ENCODE data around the gene HEY2. TPM values are rescaled to one million over a fixed set of nuclear protein-coding genes. Genes with fewer than 3 reads are reported as not detected.

Gene HEY2
- total RNA-seq, 1 donor from 2014 or later, result 82.7 TPM

- no peak for DNase-seq (ENCODE audit: low spot score)
- H3K27ac Mint-ChIP-seq (ENCODE audit: unreplicated experiment), result no peak overlapping the region
- no peak for TF ChIP-seq CTCF (IDR thresholded peaks at IDR 0.05; ENCODE audit: unreplicated experiment)
- H3K9me3 Mint-ChIP-seq (ENCODE audit: unreplicated experiment), result no peaks in the 10 kb centered on the region
- H3K36me3 Mint-ChIP-seq (ENCODE audit: low read depth, unreplicated experiment), result no peaks in the 10 kb centered on the region
- H3K4me1 Mint-ChIP-seq (ENCODE audit: unreplicated experiment), result peaks cover 35% of the 10 kb centered on the region
- H3K27me3 Mint-ChIP-seq (ENCODE audit: unreplicated experiment), result peaks cover 4% of the 10 kb centered on the region
- no peak overlapping the region for H3K4me3 Mint-ChIP-seq (ENCODE audit: unreplicated experiment)
Observed at GRCh38 chr6:125792172-125792571, 42.7 kb downstream of the HEY2 start.

GRCh38 chr6:125792680-125793079 lies 43.2 kb downstream of the HEY2 start:
- Mint-ChIP-seq H3K27me3 (ENCODE audit: unreplicated experiment) (peaks cover 4% of the 10 kb centered on the region), H3K4me3 (ENCODE audit: unreplicated experiment) (no peak overlapping the region), H3K4me1 (ENCODE audit: unreplicated experiment) (peaks cover 35% of the 10 kb centered on the region), H3K27ac (ENCODE audit: unreplicated experiment) (no peak overlapping the region), H3K9me3 (ENCODE audit: unreplicated experiment) (no peaks in the 10 kb centered on the region), H3K36me3 (ENCODE audit: low read depth, unreplicated experiment) (no peaks in the 10 kb centered on the region)
- no peak for TF ChIP-seq CTCF (IDR thresholded peaks at IDR 0.05; ENCODE audit: unreplicated experiment)
- no peak for DNase-seq (ENCODE audit: low spot score)

GRCh38 chr6:125793280-125793679 lies 43.8 kb downstream of the HEY2 start:
- H3K36me3 Mint-ChIP-seq (ENCODE audit: low read depth, unreplicated experiment), result no peaks in the 10 kb centered on the region
- DNase-seq (ENCODE audit: low spot score), result no peak
- no peak overlapping the region for H3K4me3 Mint-ChIP-seq (ENCODE audit: unreplicated experiment)
- H3K27ac Mint-ChIP-seq (ENCODE audit: unreplicated experiment), result no peak overlapping the region
- no peak for TF ChIP-seq CTCF (IDR thresholded peaks at IDR 0.05; ENCODE audit: unreplicated experiment)
- H3K9me3 Mint-ChIP-seq (ENCODE audit: unreplicated experiment), result no peaks in the 10 kb centered on the region
- peaks cover 4% of the 10 kb centered on the region for H3K27me3 Mint-ChIP-seq (ENCODE audit: unreplicated experiment)
- H3K4me1 Mint-ChIP-seq (ENCODE audit: unreplicated experiment), result peaks cover 35% of the 10 kb centered on the region

- TF ChIP-seq CTCF (IDR thresholded peaks at IDR 0.05; ENCODE audit: unreplicated experiment), result no peak
- Mint-ChIP-seq H3K4me1 (ENCODE audit: unreplicated experiment) (peaks cover 35% of the 10 kb centered on the region), H3K9me3 (ENCODE audit: unreplicated experiment) (no peaks in the 10 kb centered on the region), H3K27me3 (ENCODE audit: unreplicated experiment) (peaks cover 4% of the 10 kb centered on the region), H3K4me3 (ENCODE audit: unreplicated experiment) (no peak overlapping the region), H3K27ac (ENCODE audit: unreplicated experiment) (no peak overlapping the region), H3K36me3 (ENCODE audit: low read depth, unreplicated experiment) (no peaks in the 10 kb centered on the region)
- DNase-seq (ENCODE audit: low spot score), result no peak
Observed at GRCh38 chr6:125793863-125794262, 44.4 kb downstream of the HEY2 start.

GRCh38 chr6:125794342-125795137 lies 45.1 kb downstream of the HEY2 start:
- Mint-ChIP-seq H3K36me3 (ENCODE audit: low read depth, unreplicated experiment) (no peaks in the 10 kb centered on the region), H3K4me1 (ENCODE audit: unreplicated experiment) (peaks cover 31% of the 10 kb centered on the region)
- DNase-seq (ENCODE audit: low spot score), result no peak

More at GRCh38 chr6:125794342-125795137, 45.1 kb downstream of the HEY2 start:
- TF ChIP-seq CTCF (IDR thresholded peaks at IDR 0.05; ENCODE audit: unreplicated experiment), result no peak
- peaks cover 4% of the 10 kb centered on the region for H3K27me3 Mint-ChIP-seq (ENCODE audit: unreplicated experiment)
- H3K4me3 Mint-ChIP-seq (ENCODE audit: unreplicated experiment), result no peak overlapping the region
- no peaks in the 10 kb centered on the region for H3K9me3 Mint-ChIP-seq (ENCODE audit: unreplicated experiment)
- H3K27ac Mint-ChIP-seq (ENCODE audit: unreplicated experiment), result no peak overlapping the region

All from endothelial cell (in vitro differentiated cells).